ENCODE data around the gene ANKRD49. TPM values are rescaled to one million over a fixed set of nuclear protein-coding genes. Genes with fewer than 3 reads are reported as not detected.
"Not testable (repeated sequence)": the region's sequence is repeated elsewhere in the genome, so short reads cannot be mapped to it uniquely, and the experiment has no call there.

The ANKRD49 gene
- total RNA-seq, 1 donor from 2014 or later = 14.5 TPM

GRCh38 chr11:94506513-94506912, 12.7 kb downstream of the ANKRD49 start:
- not testable (repeated sequence) for DNase-seq (ENCODE audit: low spot score)

DNA sequence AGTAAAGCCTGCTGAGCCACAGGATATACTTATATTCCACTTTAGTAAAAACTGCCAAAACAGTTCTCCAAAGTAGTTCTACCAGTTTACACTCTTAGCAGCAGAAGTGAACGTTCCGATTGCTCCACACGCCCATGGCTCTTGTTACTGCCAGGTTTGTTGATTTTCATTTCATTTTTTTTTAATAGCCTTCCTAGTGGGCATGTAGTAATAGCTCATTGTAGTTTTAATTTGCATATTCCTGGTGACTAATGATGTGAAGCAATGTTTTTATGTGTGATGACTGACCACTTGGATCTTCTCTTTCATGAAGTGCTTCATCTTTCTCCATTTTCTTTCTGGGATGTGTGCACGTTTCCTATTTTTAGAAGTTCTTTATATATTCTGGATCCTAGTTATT, 13.7 kb downstream of the ANKRD49 start:
- DNase-seq (ENCODE audit: low spot score) = no peak

GRCh38 chr11:94511932-94512781, 18.4 kb downstream of the ANKRD49 start, which contains the start of gene C11orf97:
Gene C11orf97, plus strand, starts transcription at chr11:94512461. Its CDS starts 68 bp downstream, at chr11:94512529.
- peak; percentile 61 for DNase-seq (ENCODE audit: low spot score)

DNA sequence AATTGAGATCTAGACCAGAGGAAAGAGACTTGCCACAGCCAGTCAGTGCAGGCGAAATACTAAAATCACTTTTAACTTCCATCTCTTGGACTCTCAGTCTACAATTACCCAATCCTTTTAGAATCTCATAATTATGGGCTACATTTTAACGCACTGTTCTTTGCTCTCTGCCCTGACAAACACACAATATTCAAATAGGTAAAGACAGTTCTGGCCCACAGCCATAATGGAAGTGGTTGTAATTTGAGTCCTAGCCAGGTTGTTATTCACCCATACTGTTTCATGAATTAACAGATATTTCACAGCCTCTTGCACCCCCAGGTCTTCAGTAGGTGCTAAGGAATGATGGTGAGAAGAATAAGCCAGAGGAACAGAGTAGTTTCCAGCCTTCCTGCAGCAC, 19.3 kb downstream of the ANKRD49 start:
- no peak for DNase-seq (ENCODE audit: low spot score)

GRCh38 chr11:94515398-94515797, 21.6 kb downstream of the ANKRD49 start:
- DNase-seq (ENCODE audit: low spot score) = no peak

DNA sequence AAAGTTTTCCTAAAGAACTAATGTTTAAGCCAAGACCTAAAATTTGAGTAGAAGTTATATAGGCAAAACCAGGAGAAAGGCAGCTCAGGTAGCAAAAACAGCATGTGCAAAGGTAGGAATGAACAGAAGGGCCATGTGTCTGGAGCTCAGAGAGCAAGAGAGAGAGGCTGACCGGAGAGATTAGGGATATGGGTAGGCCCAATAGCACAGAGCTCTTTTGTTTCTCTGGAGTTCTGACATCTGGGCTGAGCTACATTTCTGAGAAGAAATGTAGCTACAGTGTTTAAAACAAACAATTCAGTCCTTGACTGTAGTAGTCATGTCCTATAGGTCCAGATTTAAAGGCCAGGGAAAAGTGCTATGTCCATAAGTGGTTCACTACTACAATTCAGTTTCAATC, 22.9 kb downstream of the ANKRD49 start:
- no peak for DNase-seq (ENCODE audit: low spot score)

DNA sequence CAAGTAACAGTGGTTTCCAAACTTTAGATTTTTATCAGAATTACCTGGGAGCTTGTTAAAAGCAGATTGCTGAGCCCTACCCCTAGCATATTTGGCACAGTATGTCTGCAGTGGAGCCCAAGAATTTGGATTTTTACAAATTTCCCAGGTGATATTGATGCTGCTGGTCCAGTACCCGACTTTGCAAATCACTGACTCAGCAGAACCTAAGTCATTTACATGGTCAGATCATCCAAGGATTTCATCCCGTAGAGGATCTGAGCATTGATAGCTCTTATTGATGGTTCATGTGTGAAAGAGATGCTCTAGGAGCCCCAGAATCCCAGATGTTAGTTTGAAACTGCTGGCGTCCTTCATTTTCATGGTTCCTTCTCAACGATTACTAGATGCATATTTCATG, 24.5 kb downstream of the ANKRD49 start:
- no peak for DNase-seq (ENCODE audit: low spot score)

DNA sequence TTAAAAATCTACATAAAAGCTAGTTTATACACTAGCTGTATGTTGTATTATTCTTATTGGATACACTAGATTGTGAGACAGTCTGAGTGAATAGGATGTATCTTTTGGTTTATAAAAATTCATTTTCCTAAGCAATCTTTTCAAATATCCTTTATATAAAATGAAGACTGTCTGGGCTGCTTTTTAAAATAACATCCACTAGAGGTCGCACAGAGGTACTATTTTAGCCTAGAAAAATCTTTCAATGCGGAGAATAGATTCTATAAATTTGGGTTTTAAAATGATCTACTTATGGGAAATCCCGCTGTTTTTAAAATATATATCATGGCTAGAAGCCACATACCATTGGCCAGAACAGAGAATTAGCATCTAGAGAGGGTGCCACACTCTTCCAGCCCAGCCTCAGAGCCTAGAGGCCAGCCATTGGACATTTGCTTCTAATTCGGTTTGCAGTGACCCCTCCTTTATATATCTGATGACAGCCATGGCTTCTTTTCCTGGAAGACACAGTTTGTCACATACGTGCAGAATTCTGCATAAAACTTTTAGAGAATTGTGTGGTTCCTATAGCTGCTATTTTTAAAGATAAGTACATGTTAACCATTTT, 25.8 kb downstream of the ANKRD49 start:
- DNase-seq (ENCODE audit: low spot score) = no peak

- no peak for DNase-seq (ENCODE audit: low spot score)
Observed at GRCh38 chr11:94521684-94522083, 27.9 kb downstream of the ANKRD49 start.

GRCh38 chr11:94524341-94524740, 30.6 kb downstream of the ANKRD49 start:
- no peak for DNase-seq (ENCODE audit: low spot score)

DNA sequence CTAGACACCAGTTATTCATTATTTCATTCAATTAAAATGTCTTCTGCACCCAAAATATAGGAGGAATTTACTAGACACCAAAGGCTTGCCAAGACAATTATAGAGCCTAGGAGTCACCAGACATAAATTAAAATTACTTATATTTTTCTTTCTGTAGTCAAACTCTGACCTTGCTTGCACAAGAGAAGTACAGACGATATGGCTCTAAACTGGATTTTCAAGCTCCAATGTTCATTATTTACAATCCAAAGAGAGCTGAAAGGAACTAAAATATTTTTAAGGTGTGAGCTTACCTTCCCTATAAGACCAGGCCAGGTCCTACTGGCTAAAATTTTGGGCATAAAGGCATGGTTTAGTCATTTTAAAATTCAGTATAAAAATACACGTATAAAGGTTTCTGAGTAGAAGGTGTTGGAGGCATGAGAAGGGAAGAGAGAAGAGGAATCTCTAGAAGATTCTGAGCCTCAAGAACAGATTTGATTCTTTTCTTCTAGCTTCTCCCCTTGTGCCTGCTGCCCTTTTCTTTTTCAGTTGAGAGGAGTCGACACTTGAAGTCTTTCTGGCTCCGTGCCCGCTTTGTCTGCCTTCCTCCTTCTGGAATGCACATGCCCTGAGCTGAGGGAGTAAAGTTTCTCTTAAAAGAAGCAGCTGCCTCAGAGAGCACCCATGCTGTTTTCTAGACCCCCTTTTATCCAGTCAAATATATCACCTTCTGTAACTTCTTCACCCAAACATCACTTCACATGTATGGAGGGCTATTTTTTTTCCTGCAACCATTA, 32.0 kb downstream of the ANKRD49 start:
- DNase-seq (ENCODE audit: low spot score) = peak; percentile 87

DNA sequence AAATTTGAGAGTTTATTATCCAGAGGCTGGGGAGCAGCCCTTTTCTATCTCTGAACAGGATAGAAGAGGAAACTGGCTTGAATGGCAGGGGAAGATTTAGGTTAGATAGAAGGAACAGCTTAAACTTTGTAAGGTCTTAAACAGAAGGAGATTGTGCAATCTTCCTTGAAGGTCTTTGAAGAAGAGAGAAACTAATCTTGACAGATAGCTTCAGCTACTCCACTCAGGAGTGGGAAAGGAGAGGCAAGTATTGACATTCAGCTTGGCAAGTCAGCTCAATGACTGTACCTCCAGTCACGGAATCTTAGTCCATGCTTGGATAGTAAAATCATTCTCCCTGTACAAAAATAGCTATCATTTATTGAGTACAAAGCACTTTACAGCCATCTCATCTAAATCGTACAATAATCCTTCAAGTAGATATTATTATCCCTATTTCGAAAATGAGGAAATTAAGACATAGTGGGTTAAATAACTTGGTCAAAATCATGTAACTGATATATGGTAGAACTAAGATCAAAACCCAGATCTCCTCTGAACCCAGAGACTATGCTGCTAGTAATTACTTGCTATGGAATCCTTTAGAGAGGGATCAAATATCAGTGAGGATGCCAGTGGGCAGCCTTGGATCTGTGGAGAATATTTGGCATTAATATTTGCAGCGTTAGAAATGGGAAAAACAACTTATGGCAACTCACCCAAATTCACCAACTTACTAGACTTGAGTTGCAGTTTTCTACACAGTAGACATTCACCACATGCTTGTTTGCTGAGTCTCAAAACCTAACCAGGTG, 33.1 kb downstream of the ANKRD49 start:
- DNase-seq (ENCODE audit: low spot score) = no peak

DNA sequence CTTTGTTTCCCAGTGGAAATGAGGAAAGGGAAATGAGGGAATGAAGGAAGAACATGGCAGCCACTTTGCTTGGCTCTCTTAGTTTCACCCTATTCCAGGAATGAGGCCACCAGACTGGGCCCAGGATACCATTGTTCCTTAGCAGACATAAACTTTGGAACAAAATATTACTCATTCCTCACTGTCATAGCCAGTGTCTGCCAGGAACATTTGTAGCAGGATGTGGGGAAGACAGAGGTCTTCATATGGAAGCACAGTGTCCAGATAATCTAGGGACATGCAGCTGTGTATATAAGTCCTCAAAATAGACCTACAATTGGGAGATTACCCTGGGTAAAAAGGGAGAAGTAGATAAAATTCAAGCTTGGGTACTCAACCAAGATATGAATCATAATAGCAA, 34.8 kb downstream of the ANKRD49 start:
- DNase-seq (ENCODE audit: low spot score) = no peak

DNA sequence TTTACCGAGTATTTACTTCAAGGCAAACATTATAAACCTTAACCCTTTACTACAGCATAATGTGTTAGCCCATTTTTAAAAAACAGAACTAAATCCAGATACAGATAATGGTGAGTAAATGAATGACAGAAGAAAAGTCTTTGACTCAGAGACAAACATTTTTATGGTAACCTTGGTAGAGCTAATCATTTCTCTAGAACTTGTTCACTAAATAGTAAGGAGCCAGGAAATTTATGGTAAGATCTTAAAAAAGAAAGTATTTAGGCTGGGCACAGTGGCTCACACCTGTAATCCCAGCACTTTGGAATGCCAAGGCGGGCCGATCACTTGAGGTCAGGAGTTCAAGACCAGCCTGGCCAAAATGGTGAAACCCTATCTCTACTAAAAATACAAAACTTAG, 38.4 kb downstream of the ANKRD49 start:
- DNase-seq (ENCODE audit: low spot score) = no peak

GRCh38 chr11:94533206-94533605, 39.4 kb downstream of the ANKRD49 start:
- no peak for DNase-seq (ENCODE audit: low spot score)

GRCh38 chr11:94533696-94534630, 40.2 kb downstream of the ANKRD49 start:
- no peak for DNase-seq (ENCODE audit: low spot score)

GRCh38 chr11:94536386-94536785, 42.6 kb downstream of the ANKRD49 start:
- no peak for DNase-seq (ENCODE audit: low spot score)

DNA sequence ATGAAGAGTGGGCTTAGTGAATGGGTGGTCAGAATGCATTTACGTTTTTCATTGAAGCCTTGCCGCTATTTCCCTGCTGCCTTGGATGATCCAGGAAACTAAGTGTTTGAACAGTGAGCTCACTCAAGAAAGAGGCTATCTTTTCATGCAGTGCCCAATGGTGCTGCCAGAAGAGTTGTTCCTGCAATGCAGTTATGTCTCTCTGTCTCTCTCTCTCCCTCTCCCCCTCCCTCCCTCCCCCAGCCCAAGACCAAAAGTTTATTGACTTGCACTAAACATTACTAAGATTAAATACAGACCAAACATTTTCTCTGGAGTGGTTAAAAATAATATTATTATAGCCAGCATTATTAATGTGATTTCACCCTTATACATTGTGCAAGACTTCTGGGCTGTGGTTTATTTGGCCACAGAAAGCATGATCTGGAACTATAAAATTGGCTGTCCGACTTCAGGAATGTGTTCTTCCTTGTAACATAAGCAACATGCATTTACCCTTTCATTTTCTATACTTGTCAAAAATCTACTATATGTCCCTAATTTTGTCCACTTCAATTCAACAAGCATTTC, 43.3 kb downstream of the ANKRD49 start:
- DNase-seq (ENCODE audit: low spot score) = no peak

- DNase-seq (ENCODE audit: low spot score) = peak; percentile 44
Observed at GRCh38 chr11:94539420-94539819, 45.6 kb downstream of the ANKRD49 start.

Data from mucosa of gallbladder (tissue), 1 donor.